ENCODE results near the gene PAK5.
"Not testable (repeated sequence)": the region's sequence is repeated elsewhere in the genome, so short reads cannot be mapped to it uniquely, and the experiment has no call there.

The PAK5 gene

GRCh38 chr20:9677100-9677623, 161.7 kb downstream of the PAK5 start:
- DNase-seq, result no peak

- no peak for DNase-seq
These were observed 165.9 kb downstream of the PAK5 start for GRCh38 chr20:9672981-9673380.

- DNase-seq, result no peak
These were observed 166.8 kb downstream of the PAK5 start for GRCh38 chr20:9672027-9672426.

- no peak for DNase-seq
These were observed 170.5 kb downstream of the PAK5 start for GRCh38 chr20:9668381-9668780.

GRCh38 chr20:9663423-9663822, 175.5 kb downstream of the PAK5 start:
- no peak for DNase-seq

GRCh38 chr20:9660236-9660868, 178.5 kb downstream of the PAK5 start:
- DNase-seq, result peak in 1 of 2 donors; percentile 4

- no peak for DNase-seq
These were observed 191.1 kb downstream of the PAK5 start for GRCh38 chr20:9647741-9648140.

- DNase-seq, result no peak
These were observed 192.5 kb downstream of the PAK5 start for GRCh38 chr20:9646375-9646774.

GRCh38 chr20:9642882-9643281, 196.0 kb downstream of the PAK5 start:
- no peak for DNase-seq

- not testable (repeated sequence) for DNase-seq
These were observed 197.3 kb downstream of the PAK5 start for GRCh38 chr20:9641499-9642000.

- DNase-seq, result no peak
These were observed 201.0 kb downstream of the PAK5 start for GRCh38 chr20:9637889-9638288.

- no peak for DNase-seq
These were observed 203.1 kb downstream of the PAK5 start for GRCh38 chr20:9635750-9636149.

- DNase-seq, result no peak
These were observed 204.5 kb downstream of the PAK5 start for GRCh38 chr20:9634327-9634726.

GRCh38 chr20:9632991-9633390, 205.9 kb downstream of the PAK5 start:
- DNase-seq, result no peak

GRCh38 chr20:9632265-9632664, 206.6 kb downstream of the PAK5 start:
- no peak for DNase-seq

- DNase-seq, result no peak
These were observed 208.3 kb downstream of the PAK5 start for GRCh38 chr20:9630554-9630953.

- no peak for DNase-seq
These were observed 209.0 kb downstream of the PAK5 start for GRCh38 chr20:9629831-9630230.

GRCh38 chr20:9628589-9628988, 210.3 kb downstream of the PAK5 start:
- DNase-seq, result no peak

- DNase-seq, result no peak
These were observed 210.7 kb downstream of the PAK5 start for GRCh38 chr20:9628141-9628540.

- DNase-seq, result no peak
These were observed 211.7 kb downstream of the PAK5 start for GRCh38 chr20:9627219-9627618.

GRCh38 chr20:9626357-9626756, 212.5 kb downstream of the PAK5 start:
- no peak for DNase-seq

- DNase-seq, result no peak
These were observed 220.9 kb downstream of the PAK5 start for GRCh38 chr20:9617940-9618339.

- peak; percentile 51 to 54 for DNase-seq
These were observed 221.9 kb downstream of the PAK5 start for GRCh38 chr20:9616833-9617461.

- no peak for DNase-seq
These were observed 222.4 kb downstream of the PAK5 start for GRCh38 chr20:9616455-9616805.
